HEK293 (cell line): ENCODE results near the gene GLIS1.

Experiments
- CTCF ChIA-PET: fragments of 350-600 bp; formaldehyde crosslinking; extraction: SDS; loops from one replicate; lab custom pipeline; 2021; ENCODE audit warnings: antibody characterized with exemption; lab: Yijun Ruan, JAX
- POLR2A ChIA-PET: fragments of 300-600 bp; formaldehyde crosslinking; extraction: SDS; loops from one replicate; lab custom pipeline; 2020; ENCODE audit warnings: antibody characterized with exemption, inconsistent platforms; lab: Yijun Ruan, JAX
- H3K27ac ChIP-seq: fragments of 200-500 bp; sonication (Bioruptor generic); 2 replicates; pipeline ENCODE4 v1.5.1; 2014; ENCODE audit warnings: low read depth, low read length, control low read depth, inconsistent platforms; ENCODE audit errors: extremely low read depth
- H3K36me3 ChIP-seq, 2 experiments: fragments of 200-500 bp in 1 of 2; sonication (Bioruptor generic) in 1 of 2; 1 replicate in 1 of 2; 2 replicates in 1 of 2; pipeline ENCODE4 v1.5.1; 2014 to 2017; ENCODE audit warnings: inconsistent platforms in 2 of 2, low read length in 2 of 2; ENCODE audit not compliant: control insufficient read depth in 2 of 2, insufficient read depth in 1 of 2
- H3K4me1 ChIP-seq: fragments of 200-500 bp; sonication (Bioruptor generic); 2 replicates; pipeline ENCODE4 v1.5.1; 2014; ENCODE audit warnings: mild to moderate bottlenecking, low read length, inconsistent platforms; ENCODE audit not compliant: control insufficient read depth, insufficient read depth
- H3K4me3 ChIP-seq: 2 replicates; pipeline ENCODE4 v1.5.1; 2011; ENCODE audit warnings: low read depth, mild to moderate bottlenecking, control low read depth, low read length, moderate library complexity
- H3K9me3 ChIP-seq: fragments of 200-500 bp; sonication (Bioruptor generic); 2 replicates; pipeline ENCODE4 v1.5.1; 2014; ENCODE audit warnings: low read depth, low read length, inconsistent platforms; ENCODE audit not compliant: control insufficient read depth, insufficient read depth
- GLIS2 ChIP-seq: fragments of 450-650 bp; formaldehyde crosslinking; IDR thresholded peaks from 2 replicates; pipeline ENCODE4 v1.5.1; 2016; ENCODE audit warnings: missing biosample characterization, missing genetic modification characterization
- MZF1 ChIP-seq: fragments of 450-650 bp; formaldehyde crosslinking; IDR thresholded peaks from 2 replicates; pipeline ENCODE4 v1.5.1; 2017; ENCODE audit warnings: missing biosample characterization, missing genetic modification characterization, borderline replicate concordance
- SCRT1 ChIP-seq: fragments of 450-650 bp; formaldehyde crosslinking; IDR thresholded peaks from 2 replicates; pipeline ENCODE4 v1.5.1; 2016; ENCODE audit warnings: missing biosample characterization, missing genetic modification characterization, borderline replicate concordance
- ZBTB1 ChIP-seq: fragments of 450-650 bp; formaldehyde crosslinking; IDR thresholded peaks from 2 replicates; pipeline ENCODE4 v1.5.1; 2016; ENCODE audit warnings: missing biosample characterization, missing genetic modification characterization
- ZBTB10 ChIP-seq: fragments of 450-650 bp; formaldehyde crosslinking; IDR thresholded peaks from 2 replicates; pipeline ENCODE4 v1.5.1; 2016; ENCODE audit warnings: missing biosample characterization, missing genetic modification characterization
- ZFHX2 ChIP-seq: fragments of 450-650 bp; formaldehyde crosslinking; conservative IDR thresholded peaks from 2 replicates; pipeline ENCODE4 v1.5.1; 2016; ENCODE audit warnings: missing biosample characterization, missing genetic modification characterization
- ZNF10 ChIP-seq: fragments of 450-650 bp; formaldehyde crosslinking; IDR thresholded peaks from 2 replicates; pipeline ENCODE4 v1.5.1; 2017; ENCODE audit warnings: missing biosample characterization, missing genetic modification characterization
- ZNF146 ChIP-seq: fragments of 450-650 bp; formaldehyde crosslinking; IDR thresholded peaks from 2 replicates; pipeline ENCODE4 v1.5.1; 2016; ENCODE audit warnings: missing biosample characterization, missing genetic modification characterization
- ZNF175 ChIP-seq: fragments of 450-650 bp; formaldehyde crosslinking; IDR thresholded peaks from 2 replicates; pipeline ENCODE4 v1.5.1; 2016; ENCODE audit warnings: missing biosample characterization, missing genetic modification characterization
- ZNF292 ChIP-seq: fragments of 450-650 bp; formaldehyde crosslinking; IDR thresholded peaks from 2 replicates; pipeline ENCODE4 v1.5.1; 2016; ENCODE audit warnings: low read depth, missing biosample characterization, missing genetic modification characterization, borderline replicate concordance
- ZNF391 ChIP-seq: fragments of 450-650 bp; formaldehyde crosslinking; IDR thresholded peaks from 2 replicates; pipeline ENCODE4 v1.5.1; 2016; ENCODE audit warnings: low read depth, missing biosample characterization, missing genetic modification characterization, borderline replicate concordance
- ZNF423 ChIP-seq: fragments of 450-650 bp; formaldehyde crosslinking; IDR thresholded peaks from 2 replicates; pipeline ENCODE4 v1.5.1; 2016; ENCODE audit warnings: missing biosample characterization, missing genetic modification characterization
- ZNF514 ChIP-seq: fragments of 450-650 bp; formaldehyde crosslinking; IDR thresholded peaks from 2 replicates; pipeline ENCODE4 v1.5.1; 2016; ENCODE audit warnings: missing biosample characterization, missing genetic modification characterization
- ZNF521 ChIP-seq: fragments of 450-650 bp; formaldehyde crosslinking; IDR thresholded peaks from 2 replicates; pipeline ENCODE4 v1.5.1; 2017; ENCODE audit warnings: missing biosample characterization, mild to moderate bottlenecking, missing genetic modification characterization
- ZNF660 ChIP-seq: fragments of 450-650 bp; IDR thresholded peaks from 2 replicates; pipeline ENCODE4 v1.5.1; 2018; ENCODE audit warnings: missing biosample characterization, mild to moderate bottlenecking, missing genetic modification characterization
- ZNF701 ChIP-seq: fragments of 450-650 bp; formaldehyde crosslinking; IDR thresholded peaks from 2 replicates; pipeline ENCODE4 v1.5.1; 2016; ENCODE audit warnings: missing biosample characterization, missing genetic modification characterization
- ZNF791 ChIP-seq: fragments of 450-650 bp; formaldehyde crosslinking; IDR thresholded peaks from 2 replicates; pipeline ENCODE4 v1.5.1; 2016; ENCODE audit warnings: missing biosample characterization, missing genetic modification characterization
- ZNF837 ChIP-seq: fragments of 450-650 bp; formaldehyde crosslinking; IDR thresholded peaks from 2 replicates; pipeline ENCODE4 v1.5.1; 2016; ENCODE audit warnings: missing biosample characterization, missing genetic modification characterization
- TF ChIP-seq, protein P1 (sequence below): fragments of 450-650 bp; formaldehyde crosslinking; IDR thresholded peaks from 2 replicates; pipeline ENCODE4 v1.5.1; 2016; ENCODE audit warnings: missing biosample characterization, missing genetic modification characterization
- TF ChIP-seq, protein P2 (sequence below): fragments of 450-650 bp; formaldehyde crosslinking; IDR thresholded peaks from 2 replicates; pipeline ENCODE4 v1.5.1; 2016; ENCODE audit warnings: missing biosample characterization, missing genetic modification characterization

The GLIS1 gene

GRCh38 chr1:53644909-53645689, 93.9 kb downstream of the GLIS1 start:
- TF ChIP-seq ZBTB1 (tag by site-specific recombination) = no peak
- TF ChIP-seq, protein P1, sequence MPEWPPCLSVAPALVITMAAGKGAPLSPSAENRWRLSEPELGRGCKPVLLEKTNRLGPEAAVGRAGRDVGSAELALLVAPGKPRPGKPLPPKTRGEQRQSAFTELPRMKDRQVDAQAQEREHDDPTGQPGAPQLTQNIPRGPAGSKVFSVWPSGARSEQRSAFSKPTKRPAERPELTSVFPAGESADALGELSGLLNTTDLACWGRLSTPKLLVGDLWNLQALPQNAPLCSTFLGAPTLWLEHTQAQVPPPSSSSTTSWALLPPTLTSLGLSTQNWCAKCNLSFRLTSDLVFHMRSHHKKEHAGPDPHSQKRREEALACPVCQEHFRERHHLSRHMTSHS = no peak
- no peak for TF ChIP-seq ZNF146 (tag by site-specific recombination)
- no peak for TF ChIP-seq ZNF175 (tag by site-specific recombination)
- no peak for TF ChIP-seq ZNF837 (tag by site-specific recombination)
- TF ChIP-seq, protein P2, sequence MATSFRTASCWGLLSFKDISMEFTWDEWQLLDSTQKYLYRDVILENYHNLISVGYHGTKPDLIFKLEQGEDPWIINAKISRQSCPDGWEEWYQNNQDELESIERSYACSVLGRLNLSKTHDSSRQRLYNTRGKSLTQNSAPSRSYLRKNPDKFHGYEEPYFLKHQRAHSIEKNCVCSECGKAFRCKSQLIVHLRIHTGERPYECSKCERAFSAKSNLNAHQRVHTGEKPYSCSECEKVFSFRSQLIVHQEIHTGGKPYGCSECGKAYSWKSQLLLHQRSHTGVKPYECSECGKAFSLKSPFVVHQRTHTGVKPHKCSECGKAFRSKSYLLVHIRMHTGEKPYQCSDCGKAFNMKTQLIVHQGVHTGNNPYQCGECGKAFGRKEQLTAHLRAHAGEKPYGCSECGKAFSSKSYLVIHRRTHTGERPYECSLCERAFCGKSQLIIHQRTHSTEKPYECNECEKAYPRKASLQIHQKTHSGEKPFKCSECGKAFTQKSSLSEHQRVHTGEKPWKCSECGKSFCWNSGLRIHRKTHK (tag by site-specific recombination) = no peak
- TF ChIP-seq ZNF514 = no peak
- Histone ChIP-seq H3K4me3 (no peak overlapping the region), H3K27ac (no peak overlapping the region), H3K36me3 (no peaks in the 10 kb centered on the region), H3K4me1 (no peaks in the 10 kb centered on the region), H3K9me3 (no peaks in the 10 kb centered on the region)
- ChIA-PET CTCF (no interaction called here), POLR2A (no interaction called here)

DNA sequence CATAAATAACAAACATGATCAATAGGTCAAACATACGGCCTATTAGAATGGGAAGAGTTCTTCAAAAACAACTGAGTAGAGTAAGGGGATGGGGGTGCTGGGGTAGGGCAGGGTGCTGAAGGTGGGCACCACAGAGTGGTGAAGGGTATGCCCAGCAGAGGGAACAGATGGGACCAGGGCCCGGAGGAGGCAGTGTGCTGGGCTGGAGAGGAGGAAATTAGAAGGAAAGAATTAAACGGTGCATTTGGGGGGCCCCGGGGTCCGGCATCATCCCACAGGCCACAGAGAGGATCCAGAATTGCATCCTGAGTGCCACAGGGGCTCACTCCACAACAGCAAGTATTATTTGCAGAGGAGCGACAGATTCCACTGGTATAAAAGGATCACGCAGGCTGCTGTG, 94.5 kb downstream of the GLIS1 start:
- CTCF ChIA-PET = interaction anchor here (1.0 kb wide), 1 partner anchor 157 kb away, joined by 5 read pairs; no protein-coding TSS in a partner anchor
- Histone ChIP-seq H3K9me3 (no peaks in the 10 kb centered on the region), H3K36me3 (no peaks in the 10 kb centered on the region), H3K4me1 (no peaks in the 10 kb centered on the region), H3K27ac (no peak overlapping the region), H3K4me3 (no peak overlapping the region)
- TF ChIP-seq ZBTB10 (no peak), ZNF701 (no peak), SCRT1 (no peak), ZNF292 (tag by site-specific recombination) (no peak), ZNF423 (tag by site-specific recombination) (no peak), ZNF521 (tag by site-specific recombination) (no peak), ZNF10 (tag by site-specific recombination) (no peak), MZF1 (tag by site-specific recombination) (no peak), ZNF391 (tag by site-specific recombination) (no peak), GLIS2 (tag by site-specific recombination) (no peak), ZFHX2 (tag by site-specific recombination) (no peak), ZNF791 (no peak), ZNF660 (tag by site-specific recombination) (no peak)
- POLR2A ChIA-PET = no interaction called here
